ENCODE measurements around the gene ACVR1.

Gene ACVR1

DNA sequence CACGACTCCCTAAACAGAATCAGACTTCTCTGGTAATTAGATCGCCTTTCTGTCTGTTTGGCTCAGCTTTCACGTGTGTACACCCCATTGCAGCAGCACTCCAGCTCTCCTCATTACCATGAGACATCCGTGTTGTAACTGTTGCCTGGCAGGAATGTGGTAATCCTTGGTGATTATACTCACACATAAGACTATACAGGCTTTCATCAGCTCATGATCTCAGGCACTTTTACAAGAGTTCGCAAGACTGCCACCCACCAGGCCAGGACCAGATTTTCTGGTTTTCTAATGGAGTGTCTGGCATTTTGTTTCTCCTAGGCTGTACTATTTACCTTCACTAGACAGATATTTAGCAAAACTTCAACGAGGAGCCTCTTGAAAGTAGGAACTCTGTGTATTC, 50.2 kb downstream of the ACVR1 start:
- DNase-seq, result no peak

DNA sequence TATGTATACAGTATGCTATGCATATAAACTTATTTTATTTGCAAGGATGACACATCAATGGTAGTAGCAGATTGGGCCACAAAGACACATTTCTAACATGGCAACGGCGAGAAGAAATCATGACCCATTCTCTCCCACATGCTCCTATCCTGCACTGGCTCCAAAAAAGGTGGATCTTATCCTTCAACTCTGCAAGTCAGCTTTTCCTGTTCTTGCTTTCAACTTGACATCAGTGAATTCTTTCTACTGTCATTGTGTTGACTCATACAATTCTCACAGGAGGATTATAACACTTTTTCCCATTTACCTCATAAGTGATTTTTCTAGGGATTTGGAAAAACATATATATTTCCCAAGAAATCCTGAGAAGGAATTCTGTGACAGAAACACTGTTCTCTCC, 53.1 kb downstream of the ACVR1 start:
- DNase-seq, result no peak

DNA sequence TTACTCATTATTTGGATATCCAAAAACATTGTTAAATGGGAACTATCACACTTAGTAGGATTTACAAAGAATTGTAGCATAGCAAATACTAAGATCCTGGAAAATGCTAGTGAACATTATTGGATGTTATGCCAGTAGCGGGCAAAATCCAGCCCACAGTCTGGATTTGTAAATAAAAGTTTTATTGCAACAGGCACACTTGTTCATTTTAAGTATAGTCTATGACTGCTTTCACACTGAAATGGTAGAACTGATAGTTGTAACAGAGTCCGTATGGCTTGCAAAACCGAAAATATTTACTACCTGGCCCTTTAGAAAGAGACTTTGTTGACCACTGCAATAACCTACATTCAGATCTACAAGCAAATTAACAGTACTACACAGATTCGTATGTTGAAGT, 53.6 kb downstream of the ACVR1 start:
- DNase-seq, result no peak

DNA sequence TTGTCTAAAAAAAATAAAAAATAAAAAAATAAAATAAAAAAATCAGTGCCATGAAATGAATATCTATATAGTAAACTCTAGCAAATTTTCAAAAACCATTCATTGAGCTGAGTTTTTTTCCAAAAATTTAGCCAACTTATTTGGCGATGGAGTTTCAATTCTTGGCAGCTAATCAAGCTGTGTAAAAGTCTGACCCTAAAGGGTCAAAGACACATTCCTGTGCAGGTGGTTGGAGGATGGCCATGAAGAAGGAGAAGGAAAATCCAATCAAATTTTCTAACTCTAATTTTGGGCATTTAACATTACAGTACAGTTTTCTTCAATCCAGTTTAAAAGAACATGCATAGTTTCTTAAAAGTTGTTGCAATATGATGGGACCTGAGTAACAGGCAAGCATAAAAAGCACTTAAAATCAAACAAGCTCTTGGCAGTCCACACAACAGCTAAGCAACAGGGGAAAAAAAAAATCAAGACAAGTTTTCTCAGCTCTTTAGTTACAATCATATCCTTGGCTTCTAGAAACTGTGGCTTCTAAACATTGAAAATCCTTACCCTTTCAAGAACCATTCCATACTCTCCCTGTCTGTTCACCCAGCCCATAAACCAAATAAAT, 54.5 kb downstream of the ACVR1 start:
- no peak for DNase-seq

DNA sequence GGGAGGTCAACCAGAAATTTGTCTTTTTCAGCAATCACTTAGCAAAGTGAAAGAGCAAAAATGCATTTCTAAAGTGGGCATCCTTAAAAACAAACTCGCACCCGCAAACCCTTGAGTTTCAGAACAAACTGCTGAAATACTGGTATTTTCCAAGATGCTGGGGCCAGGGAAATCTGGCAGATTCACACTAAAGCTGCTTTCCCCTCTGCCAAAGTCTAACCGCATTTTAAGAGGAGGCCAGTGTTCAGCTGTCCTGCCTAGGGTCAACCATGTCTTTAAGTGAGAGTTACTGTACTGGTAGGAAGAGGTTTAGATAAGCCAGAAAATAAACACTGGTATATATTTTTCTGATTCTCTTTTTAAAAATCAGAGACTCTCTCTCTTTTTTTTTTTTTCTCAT, 55.9 kb downstream of the ACVR1 start:
- no peak for DNase-seq

DNA sequence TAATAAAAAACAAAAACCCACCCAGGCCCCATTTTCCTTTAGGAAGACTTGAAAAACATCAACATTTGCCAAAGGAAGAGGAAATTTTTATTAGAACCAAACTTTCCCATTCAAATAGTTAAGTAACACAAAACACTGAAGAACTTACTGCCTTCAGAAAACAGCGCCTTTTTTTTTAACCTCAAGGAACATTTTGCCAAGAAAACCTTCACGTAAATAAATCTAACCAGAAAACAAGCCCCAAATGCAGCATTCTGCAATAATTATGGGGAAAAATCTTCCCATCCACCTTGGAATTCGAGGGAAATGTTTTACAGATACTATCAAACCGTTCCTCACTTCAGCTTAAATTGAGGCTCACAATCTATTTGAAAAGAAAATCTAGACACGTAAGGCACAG, 56.4 kb downstream of the ACVR1 start:
- no peak for DNase-seq

DNA sequence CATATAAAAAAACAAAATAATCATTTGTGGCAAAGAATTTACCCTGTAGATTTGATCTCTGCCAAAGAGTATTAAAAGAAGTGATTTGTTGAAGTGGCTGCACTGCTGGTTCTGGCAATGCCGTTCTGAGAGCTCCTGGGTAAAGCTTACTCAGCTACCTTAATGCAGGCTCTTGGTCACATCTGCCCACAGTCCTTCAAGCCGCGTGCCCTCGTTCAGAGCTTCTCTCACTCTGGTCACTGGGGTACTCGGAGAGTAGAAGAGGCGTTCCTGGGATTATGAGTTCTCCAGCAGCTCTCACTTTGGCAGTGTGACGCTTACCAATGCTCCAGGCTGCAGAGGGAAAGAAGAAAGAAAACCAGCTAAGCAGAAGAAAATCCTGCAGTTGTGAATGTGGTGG, 57.9 kb downstream of the ACVR1 start:
- DNase-seq, result no peak

DNA sequence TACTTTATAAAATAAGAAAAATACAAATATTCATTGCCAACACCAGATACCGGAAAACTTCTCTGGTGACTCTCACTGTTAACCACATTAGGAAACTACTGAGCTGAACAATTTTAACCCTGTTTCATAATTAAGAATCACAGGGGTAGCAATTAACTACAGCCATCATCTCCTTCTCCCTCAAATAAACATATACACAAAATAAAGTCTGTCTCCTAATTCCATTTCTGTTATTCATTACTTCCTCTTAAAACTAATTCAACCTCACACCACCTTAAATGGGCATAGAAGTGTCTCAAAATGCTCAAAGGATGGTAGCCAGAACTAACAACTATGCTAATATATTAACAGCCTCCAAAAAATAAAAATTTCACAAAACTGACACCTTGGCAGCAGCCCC, 60.7 kb downstream of the ACVR1 start:
- DNase-seq, result no peak

DNA sequence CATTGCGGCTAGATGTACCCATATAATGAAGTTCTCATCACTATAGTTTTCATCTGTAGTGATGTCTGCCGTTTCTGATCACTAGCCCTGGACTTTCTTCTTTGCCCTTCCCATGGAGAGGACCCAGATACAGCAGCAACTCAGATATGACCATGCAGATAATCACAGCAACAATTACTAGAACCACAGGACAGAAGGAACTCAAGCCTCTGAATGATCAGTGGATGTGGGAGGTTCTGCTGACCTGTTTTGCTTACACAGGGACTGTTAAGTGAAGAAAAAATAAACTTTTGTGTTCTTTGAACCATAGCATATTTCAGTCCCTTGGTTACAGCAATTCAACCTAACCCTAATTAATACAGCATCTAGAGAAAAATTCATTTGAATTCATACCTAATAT, 62.7 kb downstream of the ACVR1 start:
- DNase-seq, result no peak

DNA sequence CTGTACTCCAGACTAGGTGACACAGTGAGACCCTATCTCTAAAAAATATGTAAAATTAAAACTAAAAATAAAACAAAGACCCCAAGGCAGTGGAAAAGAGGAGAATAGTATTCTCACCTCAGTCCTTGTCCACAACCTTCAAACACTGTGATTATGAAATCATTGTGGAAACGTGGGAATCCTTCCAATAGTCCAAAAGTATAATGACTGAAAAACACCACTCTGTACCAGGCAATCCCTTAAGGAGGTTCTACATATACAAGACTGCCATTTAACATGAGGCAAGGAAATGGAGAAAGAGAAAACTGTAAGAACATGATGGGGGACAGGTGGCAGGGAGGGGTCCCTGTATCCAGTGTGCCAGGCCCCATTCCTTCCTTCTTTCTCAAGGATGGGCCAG, 66.1 kb downstream of the ACVR1 start:
- no peak for DNase-seq

DNA sequence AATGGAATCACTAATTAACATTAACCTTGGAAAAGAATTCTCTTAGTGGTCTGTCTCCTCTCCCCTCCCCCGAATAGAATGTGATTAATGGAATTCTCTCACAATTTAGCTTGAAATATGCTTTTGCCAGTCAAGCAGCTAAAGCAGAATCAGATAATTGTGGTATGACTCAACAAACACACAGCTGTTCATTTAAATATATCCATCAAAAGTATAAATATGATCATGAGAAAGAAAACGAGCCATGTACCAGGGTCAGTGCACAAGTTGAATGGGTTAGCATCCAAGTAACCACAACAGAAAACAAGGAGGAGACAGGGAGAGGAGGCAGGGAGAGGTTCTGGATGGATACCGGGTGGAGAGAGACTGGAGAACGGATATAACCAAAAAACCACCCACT, 66.9 kb downstream of the ACVR1 start:
- DNase-seq, result no peak

DNA sequence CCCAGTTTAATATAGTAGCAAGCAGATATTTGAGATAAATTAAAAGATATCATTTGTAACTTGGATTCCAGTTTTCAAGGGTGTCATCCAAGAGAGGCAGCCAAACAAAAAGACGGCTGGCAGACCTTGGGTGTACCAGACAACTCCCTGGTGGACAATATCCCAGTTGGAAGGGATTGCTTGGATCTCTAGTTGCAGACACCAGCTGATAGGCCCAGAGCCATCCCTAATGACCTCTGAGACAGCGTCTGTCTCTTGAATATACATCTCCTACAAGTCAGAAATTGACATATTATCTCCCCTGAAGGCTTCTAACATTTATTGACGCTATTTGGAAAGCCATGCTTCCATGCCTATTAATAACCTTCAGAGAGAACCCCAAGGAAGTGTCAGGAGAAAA, 67.7 kb downstream of the ACVR1 start:
- no peak for DNase-seq

DNA sequence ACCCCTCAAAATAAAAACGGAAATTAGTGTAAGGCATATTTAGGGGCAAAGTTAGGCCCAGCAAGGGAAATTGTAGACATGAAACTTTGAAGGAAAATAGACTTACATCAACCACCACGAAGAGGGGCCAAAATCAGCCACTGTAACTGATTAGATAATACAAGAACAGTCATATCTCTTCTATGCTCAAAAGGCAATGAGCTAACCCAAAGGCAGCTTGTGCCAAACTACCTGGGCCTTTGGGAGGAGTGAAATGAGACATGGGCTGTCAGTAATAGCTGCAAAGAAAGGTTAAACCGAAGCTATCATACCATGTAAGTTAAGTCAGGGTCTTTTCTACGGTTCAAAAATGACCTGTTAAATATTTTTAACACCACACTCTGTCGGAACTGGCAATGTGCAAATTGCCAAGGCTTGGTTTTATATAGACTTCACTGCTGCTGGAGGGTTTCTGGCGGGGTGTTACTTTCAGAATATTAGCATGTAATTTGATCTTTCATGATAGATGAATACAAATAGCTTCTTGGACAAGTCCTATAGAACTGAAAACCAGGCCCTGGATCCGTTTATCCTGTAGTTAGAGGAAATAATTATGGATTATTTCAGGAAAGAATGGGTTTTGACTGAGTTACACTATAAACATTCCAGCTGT, 69.6 kb downstream of the ACVR1 start:
- DNase-seq, result no peak

DNA sequence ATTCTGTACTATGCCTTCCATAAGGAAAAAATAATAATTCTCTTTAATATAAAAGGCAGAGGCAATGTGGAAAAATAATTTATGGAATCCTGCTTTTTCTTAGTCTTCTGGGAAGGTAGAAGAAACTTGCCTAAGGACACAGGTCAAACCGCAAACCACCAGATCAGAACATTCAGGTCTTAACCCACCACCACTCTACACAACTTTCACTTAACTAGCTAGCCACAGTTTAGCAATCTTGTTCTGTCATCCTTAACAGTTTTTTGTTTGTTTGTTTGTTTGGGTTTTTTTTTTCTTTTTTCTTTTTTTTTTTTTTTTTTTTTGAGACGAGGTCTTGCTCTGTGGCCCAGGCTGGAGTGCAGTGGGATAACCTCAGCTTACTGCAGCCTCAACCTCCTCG, 70.6 kb downstream of the ACVR1 start:
- no peak for DNase-seq

DNA sequence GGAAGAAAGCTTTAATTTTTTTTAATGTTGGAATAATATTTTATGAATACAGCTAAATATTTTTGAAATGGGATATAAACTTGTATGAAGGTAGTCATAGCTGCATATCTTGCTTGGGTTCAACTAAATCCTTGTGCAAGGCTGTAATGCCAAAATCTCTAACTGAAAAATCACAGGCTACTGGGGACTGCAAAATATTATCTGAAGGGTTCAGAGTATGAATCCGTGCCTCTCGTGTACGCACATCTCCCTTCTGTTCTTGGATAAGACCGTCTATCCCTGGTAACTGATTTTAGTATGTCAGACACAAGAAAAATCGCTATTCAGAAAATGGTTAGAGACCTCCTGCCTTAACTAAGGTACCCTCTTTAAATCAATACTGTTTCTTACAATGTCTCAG, 71.8 kb downstream of the ACVR1 start:
- DNase-seq, result no peak

DNA sequence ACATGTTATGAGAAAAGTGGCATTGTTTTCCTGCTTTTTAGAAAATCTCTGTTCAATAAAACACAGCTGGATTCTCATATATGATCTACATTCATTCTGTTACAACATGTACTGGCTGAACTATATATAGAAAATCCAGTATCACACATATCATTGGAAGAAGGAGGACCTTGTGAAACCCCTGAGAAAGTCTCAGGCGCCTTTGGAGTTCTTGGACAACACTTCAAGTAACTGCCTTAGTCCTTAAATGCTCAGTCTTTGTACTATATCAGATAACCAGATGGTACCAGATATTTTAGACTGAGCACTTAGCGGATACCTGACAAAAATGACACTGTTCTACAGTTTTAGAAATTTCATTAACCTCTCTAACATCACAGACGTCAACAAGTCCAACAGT, 72.2 kb downstream of the ACVR1 start:
- DNase-seq, result no peak

DNA sequence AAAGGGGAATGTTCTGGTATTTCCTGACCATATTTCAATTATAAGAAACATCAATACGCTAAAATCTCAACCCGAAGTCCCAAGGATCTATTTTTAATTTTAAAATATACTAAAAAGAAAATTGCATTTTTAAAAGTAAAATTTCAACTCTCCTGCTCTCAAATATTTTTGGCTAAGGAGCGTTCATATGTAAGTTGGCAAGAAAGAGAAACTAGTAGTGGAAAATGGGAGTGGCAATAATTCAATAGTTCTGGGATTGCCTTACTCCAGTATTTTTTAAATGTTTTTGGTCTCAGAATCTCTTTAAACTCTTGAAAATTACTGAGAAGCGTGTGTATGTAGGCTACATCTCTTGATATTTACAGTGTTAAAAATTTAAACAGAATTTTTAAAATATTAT, 72.7 kb downstream of the ACVR1 start:
- no peak for DNase-seq

DNA sequence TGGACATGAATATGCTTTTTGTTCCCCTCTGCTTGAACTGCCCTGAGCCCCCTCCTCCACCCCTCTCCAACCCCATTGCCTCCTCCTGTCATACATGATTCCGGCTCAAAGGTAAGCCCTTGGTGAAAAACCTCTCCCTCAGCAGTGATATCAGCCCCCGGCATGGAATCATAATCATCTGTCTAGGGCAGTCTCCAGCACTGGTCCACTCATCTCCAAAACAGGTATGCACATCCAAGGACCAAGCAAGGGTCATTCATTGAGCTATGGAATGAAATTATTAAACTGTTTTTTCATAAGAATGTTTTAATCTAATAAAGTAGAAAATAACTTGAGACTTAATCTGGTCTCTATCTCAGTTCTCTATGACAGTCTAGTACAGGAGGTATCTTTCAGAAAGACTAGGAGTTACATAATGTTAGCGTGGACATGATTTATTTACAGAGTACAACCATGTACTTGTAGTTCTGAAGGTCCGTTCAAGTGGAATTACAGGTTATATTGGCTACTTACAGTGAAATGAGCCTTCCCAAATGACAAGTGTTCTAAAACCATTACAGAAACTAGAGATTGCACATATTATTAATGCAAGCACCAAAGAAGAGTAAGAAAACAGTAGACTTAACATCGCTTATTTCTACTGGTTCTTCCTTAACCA, 75.2 kb downstream of the ACVR1 start:
- no peak for DNase-seq

DNA sequence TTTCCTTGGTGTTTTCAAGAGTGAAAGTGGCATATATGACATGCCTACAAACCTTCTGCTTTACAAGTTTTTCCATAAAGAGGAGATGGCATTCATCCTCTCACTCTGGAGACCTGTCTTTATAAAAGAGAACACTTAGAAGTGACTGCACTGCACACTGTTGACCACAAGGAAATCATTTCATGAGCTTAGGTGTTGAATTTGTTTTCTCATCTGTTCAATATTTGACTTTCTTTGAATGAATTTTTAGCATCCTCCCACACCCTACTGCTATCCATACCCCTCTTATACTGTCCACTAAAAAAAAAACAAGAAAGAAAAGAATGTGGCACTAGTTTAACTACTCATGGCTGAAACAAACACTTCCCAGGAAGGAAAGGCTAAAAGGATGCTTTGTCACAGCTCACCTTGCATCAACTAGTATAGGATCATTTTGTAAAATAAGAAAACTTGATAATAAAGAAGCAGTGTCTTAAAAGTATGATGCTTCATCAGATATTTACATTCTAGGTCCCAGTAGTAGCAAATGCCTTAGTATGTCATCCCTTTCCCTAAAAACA, 83.0 kb downstream of the ACVR1 start:
- no peak for DNase-seq

DNA sequence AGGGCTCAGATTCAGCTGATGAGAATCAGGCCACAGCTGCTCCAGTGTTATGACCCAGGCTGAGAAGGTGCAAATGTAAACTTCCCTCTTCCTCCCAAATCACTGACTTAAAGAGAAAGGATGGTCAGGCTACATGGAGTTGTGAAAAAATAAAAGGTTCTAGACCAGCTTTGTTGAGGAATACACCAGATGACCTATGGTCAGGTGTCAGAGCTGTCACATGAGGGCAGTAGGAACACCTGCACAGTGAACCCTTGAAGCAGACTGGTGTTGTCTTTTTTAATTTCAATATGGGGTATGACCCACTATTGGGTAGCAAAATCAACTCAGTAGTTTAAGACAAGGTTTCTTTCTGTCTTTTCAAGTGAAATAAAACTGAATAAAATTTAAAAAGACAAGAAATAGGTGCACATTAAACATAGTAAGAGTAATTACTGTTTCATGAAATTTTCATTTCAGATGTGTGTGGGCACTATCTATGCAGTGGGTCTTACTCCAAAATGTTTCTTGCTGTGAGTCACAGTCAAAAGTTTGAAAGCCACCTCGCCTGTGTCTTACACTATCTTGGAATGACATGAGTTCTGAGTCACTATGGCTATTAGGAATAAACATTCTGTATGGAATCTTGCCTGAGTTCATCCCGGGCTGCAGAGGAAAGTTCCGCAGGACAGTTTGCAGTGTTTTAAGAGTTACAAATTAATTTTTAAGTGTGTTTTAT, 83.6 kb downstream of the ACVR1 start:
- no peak for DNase-seq

DNA sequence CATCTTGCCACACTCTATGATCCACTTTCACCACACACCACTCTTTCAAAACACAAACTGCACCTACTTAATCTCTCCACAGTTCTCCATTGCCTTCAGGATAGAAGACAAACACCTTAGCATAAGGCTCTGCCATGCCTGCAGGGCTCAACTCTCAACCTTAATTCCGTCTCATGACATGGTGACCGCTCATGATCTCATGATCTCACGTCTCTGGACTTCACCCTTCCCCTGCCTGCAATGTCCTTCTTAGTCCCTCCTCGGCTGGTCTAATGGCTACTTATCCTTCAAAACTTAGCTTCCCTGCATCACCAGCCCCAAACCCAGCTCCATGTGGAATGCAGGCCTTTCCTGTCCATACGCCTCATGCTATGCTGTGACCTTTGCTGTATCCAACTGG, 85.3 kb downstream of the ACVR1 start:
- no peak for DNase-seq

DNA sequence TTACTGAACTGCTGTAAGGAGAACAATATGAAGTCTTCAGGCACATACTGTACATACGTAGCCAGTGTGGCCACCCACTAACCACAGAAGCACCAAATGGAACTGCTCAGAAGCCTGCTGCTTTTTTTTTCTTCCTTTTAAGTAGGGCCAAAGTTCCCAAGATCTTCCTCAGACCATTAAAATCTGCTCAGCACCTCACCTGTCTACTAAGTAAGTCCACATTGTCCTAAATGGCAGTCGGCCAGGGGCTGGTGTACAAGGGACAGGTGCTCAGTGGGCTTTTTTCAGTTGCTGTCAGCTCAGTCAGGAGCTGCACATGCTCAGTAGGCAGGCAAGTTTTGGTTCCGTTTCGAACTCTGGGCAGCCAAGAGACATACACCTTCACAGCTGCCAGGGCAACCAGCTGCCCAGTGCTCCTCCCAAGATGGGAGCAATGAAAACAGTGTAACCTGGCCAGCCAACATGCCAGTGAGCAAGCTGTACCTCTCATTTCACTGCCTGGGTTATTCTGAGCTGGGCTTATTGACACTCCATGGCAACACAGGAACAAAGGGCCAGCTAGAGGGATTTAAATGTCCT, 86.1 kb downstream of the ACVR1 start:
- DNase-seq, result no peak

DNA sequence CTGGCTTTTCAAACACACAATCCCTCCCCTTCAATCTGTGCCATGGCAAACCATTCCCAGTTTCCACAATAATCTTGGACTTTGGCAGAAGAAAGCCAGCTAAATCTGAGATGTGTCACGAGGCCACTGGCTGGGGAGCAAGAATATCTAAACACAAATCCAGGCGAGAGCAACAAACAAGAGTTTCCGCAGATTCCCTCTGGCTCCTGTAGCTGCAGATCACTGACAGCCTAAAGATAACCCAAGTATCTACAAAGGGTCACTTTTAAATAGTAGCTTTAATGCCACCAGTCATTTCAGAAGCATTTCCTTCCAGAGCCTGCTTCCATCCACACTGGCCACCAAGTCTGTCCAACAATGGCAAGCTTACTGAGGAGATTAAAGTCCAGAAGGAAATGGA, 86.9 kb downstream of the ACVR1 start:
- DNase-seq, result no peak

Data from T1000 (cell line).